Measurements from ENCODE around the gene TMEM92.

TMEM92 gene

GRCh38 chr17:50289278-50289677 lies 15.0 kb downstream of the TMEM92 start:
- no peaks in the 10 kb centered on the region for H4K20me1 ChIP-seq (ENCODE audit: insufficient read depth, low read length)
- no peaks in the 10 kb centered on the region for H3K9me3 ChIP-seq (ENCODE audit: insufficient read depth, low read length)
- peak overlapping the region; percentile 54 for H3K9ac ChIP-seq (ENCODE audit: low read length)
- H3K4me3 ChIP-seq (ENCODE audit: low read length): peak overlapping the region; percentile 68
- H3K27ac ChIP-seq (ENCODE audit: low read length): peak overlapping the region; percentile 58
- H3K27me3 ChIP-seq (ENCODE audit: low read depth, low read length): no peaks in the 10 kb centered on the region
- H3K36me3 ChIP-seq (replicated peaks; ENCODE audit: low read depth, low read length): peaks cover 2% of the 10 kb centered on the region
- peaks cover 47% of the 10 kb centered on the region for H3K4me1 ChIP-seq (ENCODE audit: low read length)
- peak overlapping the region; percentile 62; the same call in 1 of the 2 replicates for H2AFZ ChIP-seq (ENCODE audit: low read depth, low read length)
- no peaks in the 10 kb centered on the region; the same call in 1 of the 2 replicates for H3K79me2 ChIP-seq (ENCODE audit: low read length)
- no peak for TF ChIP-seq EZH2phosphoT487 (IDR thresholded peaks at IDR 0.05; ENCODE audit: low read depth)
- TF ChIP-seq, protein P1, sequence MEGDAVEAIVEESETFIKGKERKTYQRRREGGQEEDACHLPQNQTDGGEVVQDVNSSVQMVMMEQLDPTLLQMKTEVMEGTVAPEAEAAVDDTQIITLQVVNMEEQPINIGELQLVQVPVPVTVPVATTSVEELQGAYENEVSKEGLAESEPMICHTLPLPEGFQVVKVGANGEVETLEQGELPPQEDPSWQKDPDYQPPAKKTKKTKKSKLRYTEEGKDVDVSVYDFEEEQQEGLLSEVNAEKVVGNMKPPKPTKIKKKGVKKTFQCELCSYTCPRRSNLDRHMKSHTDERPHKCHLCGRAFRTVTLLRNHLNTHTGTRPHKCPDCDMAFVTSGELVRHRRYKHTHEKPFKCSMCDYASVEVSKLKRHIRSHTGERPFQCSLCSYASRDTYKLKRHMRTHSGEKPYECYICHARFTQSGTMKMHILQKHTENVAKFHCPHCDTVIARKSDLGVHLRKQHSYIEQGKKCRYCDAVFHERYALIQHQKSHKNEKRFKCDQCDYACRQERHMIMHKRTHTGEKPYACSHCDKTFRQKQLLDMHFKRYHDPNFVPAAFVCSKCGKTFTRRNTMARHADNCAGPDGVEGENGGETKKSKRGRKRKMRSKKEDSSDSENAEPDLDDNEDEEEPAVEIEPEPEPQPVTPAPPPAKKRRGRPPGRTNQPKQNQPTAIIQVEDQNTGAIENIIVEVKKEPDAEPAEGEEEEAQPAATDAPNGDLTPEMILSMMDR (IDR thresholded peaks at IDR 0.05; ENCODE audit: low read depth, low read length): no peak
- peak overlapping the region; percentile 78 for H3K4me2 ChIP-seq (ENCODE audit: low read length)

GRCh38 chr17:50289991-50290702 lies 15.9 kb downstream of the TMEM92 start:
- Histone ChIP-seq H3K4me2 (ENCODE audit: low read length) (peak overlapping the region; percentile 78), H3K27ac (ENCODE audit: low read length) (peak overlapping the region; percentile 58), H3K9me3 (ENCODE audit: insufficient read depth, low read length) (no peaks in the 10 kb centered on the region), H3K36me3 (replicated peaks; ENCODE audit: low read depth, low read length) (no peaks in the 10 kb centered on the region), H3K79me2 (ENCODE audit: low read length) (no peaks in the 10 kb centered on the region; the same call in 1 of the 2 replicates), H3K9ac (ENCODE audit: low read length) (peak overlapping the region; percentile 54), H3K27me3 (ENCODE audit: low read depth, low read length) (no peaks in the 10 kb centered on the region), H2AFZ (ENCODE audit: low read depth, low read length) (peak overlapping the region; percentile 62; the same call in 1 of the 2 replicates), H4K20me1 (ENCODE audit: insufficient read depth, low read length) (no peaks in the 10 kb centered on the region), H3K4me3 (ENCODE audit: low read length) (peak overlapping the region; percentile 68), H3K4me1 (ENCODE audit: low read length) (peaks cover 45% of the 10 kb centered on the region)
- no peak for TF ChIP-seq EZH2phosphoT487 (IDR thresholded peaks at IDR 0.05; ENCODE audit: low read depth)
- TF ChIP-seq, protein P1 (IDR thresholded peaks at IDR 0.05; ENCODE audit: low read depth, low read length): no peak

DNA sequence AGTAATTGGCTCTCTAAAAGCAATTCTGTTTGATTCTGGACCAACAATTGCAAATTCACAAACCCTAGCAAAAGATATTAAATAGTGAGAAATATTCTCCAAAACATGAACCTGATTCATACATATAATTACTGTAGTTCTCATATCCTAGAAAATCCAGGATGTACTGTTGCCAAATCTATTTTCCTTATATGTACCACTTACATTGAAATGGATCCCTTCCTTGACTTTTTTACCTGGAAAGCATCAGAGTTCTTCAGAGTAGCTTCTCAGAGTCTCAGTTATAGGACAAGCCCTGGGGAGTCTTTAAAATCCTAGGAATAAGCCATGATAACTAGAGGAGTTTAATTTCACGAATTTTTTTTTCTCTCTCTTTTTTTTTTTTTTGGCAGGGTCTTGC lies 16.7 kb downstream of the TMEM92 start:
- TF ChIP-seq EZH2phosphoT487 (IDR thresholded peaks at IDR 0.05; ENCODE audit: low read depth): no peak
- TF ChIP-seq, protein P1 (IDR thresholded peaks at IDR 0.05; ENCODE audit: low read depth, low read length): no peak
- H3K27ac ChIP-seq (ENCODE audit: low read length): peak overlapping the region; percentile 58

DNA sequence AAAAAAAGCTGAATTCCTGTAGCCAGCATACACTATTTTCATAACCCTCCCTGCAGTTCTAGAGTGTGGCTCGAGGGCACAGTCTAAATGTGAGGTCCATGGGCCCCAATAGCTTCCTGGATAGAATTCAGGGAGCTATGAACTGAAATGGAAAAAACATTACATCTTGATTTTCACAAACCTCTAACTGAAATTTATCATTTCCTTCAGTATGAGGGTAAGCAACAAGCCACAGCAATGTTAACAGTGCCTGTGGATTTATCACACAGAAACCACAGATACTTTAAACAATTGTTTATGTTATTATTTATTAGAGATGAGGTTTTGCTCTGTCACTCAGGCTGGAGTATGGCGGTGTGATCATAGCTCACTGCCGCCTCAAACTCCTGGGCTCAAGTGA lies 18.2 kb downstream of the TMEM92 start:
- no peak for TF ChIP-seq EZH2phosphoT487 (IDR thresholded peaks at IDR 0.05; ENCODE audit: low read depth)
- TF ChIP-seq, protein P1 (IDR thresholded peaks at IDR 0.05; ENCODE audit: low read depth, low read length): no peak
- no peak overlapping the region for H3K27ac ChIP-seq (ENCODE audit: low read length)

More for the DNA sequence above, 16.7 kb downstream of the TMEM92 start:
- no peak overlapping the region for H3K4me3 ChIP-seq (ENCODE audit: low read length)
- peaks cover 45% of the 10 kb centered on the region for H3K4me1 ChIP-seq (ENCODE audit: low read length)
- no peaks in the 10 kb centered on the region; the same call in 1 of the 2 replicates for H3K79me2 ChIP-seq (ENCODE audit: low read length)
- H3K9me3 ChIP-seq (ENCODE audit: insufficient read depth, low read length): no peaks in the 10 kb centered on the region
- H3K36me3 ChIP-seq (replicated peaks; ENCODE audit: low read depth, low read length): no peaks in the 10 kb centered on the region
- no peaks in the 10 kb centered on the region for H4K20me1 ChIP-seq (ENCODE audit: insufficient read depth, low read length)
- H2AFZ ChIP-seq (ENCODE audit: low read depth, low read length): no peak overlapping the region
- no peak overlapping the region for H3K9ac ChIP-seq (ENCODE audit: low read length)
- peak overlapping the region; percentile 78 for H3K4me2 ChIP-seq (ENCODE audit: low read length)
- H3K27me3 ChIP-seq (ENCODE audit: low read depth, low read length): no peaks in the 10 kb centered on the region

More for the DNA sequence above, 18.2 kb downstream of the TMEM92 start:
- Histone ChIP-seq H3K9ac (ENCODE audit: low read length) (no peak overlapping the region), H3K4me3 (ENCODE audit: low read length) (no peak overlapping the region), H2AFZ (ENCODE audit: low read depth, low read length) (no peak overlapping the region), H3K4me1 (ENCODE audit: low read length) (peaks cover 38% of the 10 kb centered on the region), H3K36me3 (replicated peaks; ENCODE audit: low read depth, low read length) (no peaks in the 10 kb centered on the region), H3K27me3 (ENCODE audit: low read depth, low read length) (no peaks in the 10 kb centered on the region), H4K20me1 (ENCODE audit: insufficient read depth, low read length) (no peaks in the 10 kb centered on the region), H3K79me2 (ENCODE audit: low read length) (no peaks in the 10 kb centered on the region; the same call in 1 of the 2 replicates), H3K9me3 (ENCODE audit: insufficient read depth, low read length) (no peaks in the 10 kb centered on the region), H3K4me2 (ENCODE audit: low read length) (no peak overlapping the region)

Measured in OCI-LY3 (cell line).